WERI-Rb-1 (cell line): ENCODE results near the gene OGDH.

ENCODE experiments used
- DNase-seq: peaks from one replicate; pipeline ENCODE4 v3.0.0-alpha.2; 2020
- H3K27ac ChIP-seq: fragments of 250-450 bp; sonication (Bioruptor Pico); 2 replicates; pipeline ENCODE4 v1.5.1; 2020; ENCODE audit warnings: mild to moderate bottlenecking, moderate library complexity
- H3K27me3 ChIP-seq: fragments of 250-450 bp; sonication (Bioruptor Pico); 2 replicates; pipeline ENCODE4 v1.5.1; 2021; ENCODE audit warnings: mild to moderate bottlenecking, low read depth, moderate library complexity; ENCODE audit not compliant: insufficient read depth, severe bottlenecking
- H3K36me3 ChIP-seq: fragments of 250-450 bp; sonication (Bioruptor Pico); 2 replicates; pipeline ENCODE4 v1.5.1; 2020; ENCODE audit warnings: mild to moderate bottlenecking, moderate library complexity
- H3K4me3 ChIP-seq: 2 replicates; pipeline ENCODE4 v1.5.1; 2011; ENCODE audit warnings: low read depth, mild to moderate bottlenecking, control low read depth, low read length
- H3K9me3 ChIP-seq: fragments of 250-450 bp; sonication (Bioruptor Pico); 2 replicates; pipeline ENCODE4 v1.5.1; 2021; ENCODE audit warnings: mild to moderate bottlenecking, moderate library complexity; ENCODE audit not compliant: severe bottlenecking
- CTCF ChIP-seq: IDR thresholded peaks from 2 replicates; pipeline ENCODE4 v1.5.1; 2011; ENCODE audit warnings: low read depth, mild to moderate bottlenecking, control low read depth, inconsistent platforms, low read length

Gene OGDH

DNA sequence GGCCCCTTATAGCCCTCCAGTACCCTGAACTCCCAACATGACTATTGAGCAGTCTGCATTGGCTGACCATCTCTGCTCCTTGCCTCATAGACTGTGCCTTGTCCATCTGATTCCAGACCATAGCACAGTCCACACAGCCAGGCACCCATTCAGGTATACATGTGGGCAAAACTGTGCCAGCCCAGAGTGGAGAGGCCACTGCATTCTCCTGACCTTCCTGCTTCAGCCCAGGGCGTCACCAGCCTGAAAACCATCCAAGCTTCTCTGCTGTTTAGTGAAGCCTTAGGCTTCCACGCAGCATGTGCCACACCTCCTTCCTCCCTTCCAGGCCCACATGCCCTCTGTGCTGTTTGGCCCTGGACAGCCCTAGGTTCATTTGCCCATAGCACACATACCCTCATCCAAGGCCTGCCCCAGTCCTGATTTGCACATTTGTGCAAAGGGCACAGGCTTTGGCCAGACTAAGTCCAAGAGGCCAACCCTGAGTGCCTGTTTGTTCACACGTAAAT lies 43.2 kb upstream of the OGDH start:
- H3K27ac ChIP-seq = no peak overlapping the region
- H3K36me3 ChIP-seq = peaks cover 50% of the 10 kb centered on the region
- H3K27me3 ChIP-seq = no peaks in the 10 kb centered on the region
- H3K4me3 ChIP-seq = no peak overlapping the region
- no peak for TF ChIP-seq CTCF
- no peak for DNase-seq
- H3K9me3 ChIP-seq = no peaks in the 10 kb centered on the region

GRCh38 chr7:44564606-44565005 lies 41.8 kb upstream of the OGDH start:
- Histone ChIP-seq H3K27ac (no peak overlapping the region), H3K36me3 (peaks cover 63% of the 10 kb centered on the region), H3K4me3 (no peak overlapping the region), H3K9me3 (no peaks in the 10 kb centered on the region), H3K27me3 (no peaks in the 10 kb centered on the region)
- no peak for TF ChIP-seq CTCF
- DNase-seq = no peak

DNA sequence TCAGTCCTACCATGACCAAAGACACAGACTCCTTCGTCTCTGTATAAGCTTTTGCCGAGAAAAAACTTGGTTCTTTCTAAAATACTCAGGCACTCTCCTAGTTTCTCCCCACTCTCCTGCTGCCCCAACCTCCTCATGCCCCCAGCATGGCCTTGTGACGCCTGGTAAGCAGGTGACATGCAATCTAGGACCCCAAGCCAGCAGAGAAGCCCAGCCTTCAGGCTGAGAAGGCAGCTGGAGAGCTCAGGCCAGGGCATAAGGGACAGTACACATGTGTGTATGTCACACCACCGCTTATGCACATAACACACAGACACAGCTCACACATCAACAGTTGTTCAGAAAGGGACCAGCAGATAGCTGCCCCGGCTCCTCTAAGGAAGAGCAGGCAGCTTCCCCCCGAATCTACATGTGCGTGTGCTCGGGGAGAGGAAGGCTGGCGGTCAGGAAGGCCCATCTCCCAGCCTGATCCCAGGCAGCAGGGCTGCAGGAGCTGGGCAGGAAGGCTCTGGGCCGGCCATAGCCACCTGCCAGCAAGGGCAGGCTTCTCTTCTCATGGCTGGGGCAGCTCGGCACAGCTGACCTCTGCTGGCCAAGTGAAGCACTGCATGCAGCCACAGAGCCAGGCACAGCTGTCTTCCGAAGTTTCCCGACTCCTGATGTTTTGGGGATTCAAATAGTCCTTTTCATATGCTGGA lies 41.2 kb upstream of the OGDH start:
- peak; percentile 69 for DNase-seq
- peak; percentile 98 for TF ChIP-seq CTCF
- H3K9me3 ChIP-seq = no peaks in the 10 kb centered on the region
- no peaks in the 10 kb centered on the region for H3K27me3 ChIP-seq
- H3K27ac ChIP-seq = no peak overlapping the region; the same call in 1 of the 2 replicates
- H3K4me3 ChIP-seq = no peak overlapping the region
- peaks cover 70% of the 10 kb centered on the region for H3K36me3 ChIP-seq

- H3K4me3 ChIP-seq = no peak overlapping the region
- H3K9me3 ChIP-seq = no peaks in the 10 kb centered on the region
- DNase-seq = no peak
- peaks cover 77% of the 10 kb centered on the region for H3K36me3 ChIP-seq
- no peak overlapping the region for H3K27ac ChIP-seq
- TF ChIP-seq CTCF = no peak
- H3K27me3 ChIP-seq = no peaks in the 10 kb centered on the region
These were observed 40.5 kb upstream of the OGDH start for GRCh38 chr7:44565795-44566559.

DNA sequence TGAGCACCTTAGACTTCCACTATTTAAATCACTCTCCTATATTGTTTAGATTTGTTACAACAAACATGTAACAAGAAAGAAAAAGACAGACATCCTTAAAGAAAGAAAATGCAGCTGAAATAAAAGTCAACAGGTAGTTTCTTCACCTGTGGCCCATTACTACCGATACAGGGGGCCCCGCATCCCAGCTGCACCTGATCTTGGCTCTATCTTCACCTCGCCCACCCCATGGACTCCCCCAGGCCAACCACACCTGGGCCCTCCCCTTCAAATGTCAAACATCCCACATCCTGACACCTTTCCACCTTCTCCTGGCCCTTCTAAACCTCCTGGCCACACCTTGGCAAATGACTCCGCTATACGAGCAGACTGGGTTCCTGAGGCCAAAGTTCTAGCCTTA lies 39.7 kb upstream of the OGDH start:
- H3K4me3 ChIP-seq = no peak overlapping the region
- H3K27me3 ChIP-seq = no peaks in the 10 kb centered on the region
- H3K36me3 ChIP-seq = peaks cover 84% of the 10 kb centered on the region
- no peak for TF ChIP-seq CTCF
- no peaks in the 10 kb centered on the region for H3K9me3 ChIP-seq
- no peak for DNase-seq
- no peak overlapping the region for H3K27ac ChIP-seq
